NCI-H2196 treated with DMSO at 0.1 percent for 48 hours (cell line): Measurements from ENCODE around the gene PEAK1.
A peak's percentile ranks its signal among the peaks of the same experiment; 100 is the strongest.

Source experiments
- DNase-seq: peaks from one replicate; lab custom pipeline; 2025; ENCODE audit not compliant: unreplicated experiment; lab: John Stamatoyannopoulos, UW

The PEAK1 gene

GRCh38 chr15:77419836-77420609 is at the start of gene PEAK1:
PEAK1 (minus strand) TSS chr15:77420104; CDS start chr15:77181926, 238,178 bp downstream.
- DNase-seq: peak; percentile 84

- DNase-seq: no peak
Measured at GRCh38 chr15:77468896-77469295, 49.0 kb upstream of the PEAK1 start.

- no peak for DNase-seq
Measured at GRCh38 chr15:77466521-77466920, 46.6 kb upstream of the PEAK1 start.

GRCh38 chr15:77464129-77464865 is 44.4 kb upstream of the PEAK1 start:
- no peak for DNase-seq

- no peak for DNase-seq
Measured at GRCh38 chr15:77461486-77461885, 41.6 kb upstream of the PEAK1 start.

GRCh38 chr15:77459031-77459430 is 39.1 kb upstream of the PEAK1 start:
- no peak for DNase-seq

GRCh38 chr15:77457905-77458265 is 38.0 kb upstream of the PEAK1 start:
- no peak for DNase-seq

- no peak for DNase-seq
Measured at GRCh38 chr15:77457191-77457904, 37.4 kb upstream of the PEAK1 start.

GRCh38 chr15:77456746-77457145 is 36.8 kb upstream of the PEAK1 start:
- no peak for DNase-seq

GRCh38 chr15:77455696-77456321 is 35.9 kb upstream of the PEAK1 start:
- no peak for DNase-seq

GRCh38 chr15:77454951-77455350 is 35.0 kb upstream of the PEAK1 start:
- no peak for DNase-seq

GRCh38 chr15:77454265-77454664 is 34.4 kb upstream of the PEAK1 start:
- no peak for DNase-seq

GRCh38 chr15:77446840-77447390 is 27.0 kb upstream of the PEAK1 start:
- no peak for DNase-seq

- no peak for DNase-seq
Measured at GRCh38 chr15:77440378-77440999, 20.6 kb upstream of the PEAK1 start.

GRCh38 chr15:77437264-77437663 is 17.4 kb upstream of the PEAK1 start:
- no peak for DNase-seq

GRCh38 chr15:77436822-77437221 is 16.9 kb upstream of the PEAK1 start:
- DNase-seq: no peak

GRCh38 chr15:77430652-77431051 is 10.7 kb upstream of the PEAK1 start:
- no peak for DNase-seq

GRCh38 chr15:77430213-77430612 is 10.3 kb upstream of the PEAK1 start:
- DNase-seq: no peak

- DNase-seq: no peak
Measured at GRCh38 chr15:77426871-77427270, 7.0 kb upstream of the PEAK1 start.

- no peak for DNase-seq
Measured at GRCh38 chr15:77426377-77426776, 6.5 kb upstream of the PEAK1 start.

- no peak for DNase-seq
Measured at GRCh38 chr15:77425104-77425503, 5.2 kb upstream of the PEAK1 start.
